Measurements from ENCODE around the gene OTOG.

Gene OTOG

GRCh38 chr11:17533778-17534415 is 13.2 kb upstream of the OTOG start:
- no peak for DNase-seq (ENCODE audit: low read depth, low spot score)
- H3K27ac ChIP-seq, result no peak overlapping the region

DNA sequence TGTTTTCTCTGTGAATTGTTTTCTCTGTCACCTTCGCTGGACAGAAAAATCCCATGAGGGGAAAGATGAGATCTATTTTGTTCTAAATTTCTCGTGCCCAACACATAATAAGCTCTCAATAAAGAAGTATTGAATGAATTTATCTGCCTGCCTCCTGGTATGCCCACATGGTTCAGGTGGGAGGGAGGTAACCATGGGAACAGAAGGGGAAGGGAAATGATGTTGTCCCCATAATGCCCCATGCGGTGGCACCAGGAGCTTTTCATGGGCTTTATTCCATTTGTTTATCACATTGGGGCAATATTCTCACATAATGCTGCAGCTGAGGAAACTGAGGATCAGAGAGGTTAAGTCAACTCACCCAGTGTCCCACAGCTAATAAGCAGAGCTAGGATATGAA is 11.6 kb upstream of the OTOG start:
- DNase-seq (ENCODE audit: low read depth, low spot score), result no peak
- no peak overlapping the region for H3K27ac ChIP-seq

DNA sequence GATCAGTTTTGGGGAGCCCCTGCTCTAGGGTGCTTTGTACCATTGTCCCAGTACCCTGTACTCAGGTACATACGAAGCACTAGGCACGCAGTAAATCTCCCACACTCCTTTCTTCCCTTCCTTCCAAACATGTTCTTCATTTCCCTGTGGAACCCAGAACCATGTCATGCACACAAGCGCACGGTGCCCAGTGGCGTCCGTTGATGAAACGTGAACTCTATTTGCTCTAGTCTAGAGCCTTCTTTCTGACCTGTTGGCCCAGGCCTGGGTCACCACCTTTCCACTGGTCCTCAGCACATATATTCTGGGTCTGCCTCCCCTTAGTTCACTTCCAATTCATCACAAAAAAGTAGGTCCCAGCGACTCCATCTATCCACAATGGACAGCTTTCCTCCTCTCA is 9.8 kb upstream of the OTOG start:
- DNase-seq (ENCODE audit: low read depth, low spot score), result no peak
- H3K27ac ChIP-seq, result no peak overlapping the region

GRCh38 chr11:17538054-17538453 is 9.0 kb upstream of the OTOG start:
- no peak for DNase-seq (ENCODE audit: low read depth, low spot score)
- no peak overlapping the region for H3K27ac ChIP-seq

- no peak overlapping the region for H3K27ac ChIP-seq
- no peak for DNase-seq (ENCODE audit: low read depth, low spot score)
Measured at GRCh38 chr11:17538731-17539130, 8.3 kb upstream of the OTOG start.

DNA sequence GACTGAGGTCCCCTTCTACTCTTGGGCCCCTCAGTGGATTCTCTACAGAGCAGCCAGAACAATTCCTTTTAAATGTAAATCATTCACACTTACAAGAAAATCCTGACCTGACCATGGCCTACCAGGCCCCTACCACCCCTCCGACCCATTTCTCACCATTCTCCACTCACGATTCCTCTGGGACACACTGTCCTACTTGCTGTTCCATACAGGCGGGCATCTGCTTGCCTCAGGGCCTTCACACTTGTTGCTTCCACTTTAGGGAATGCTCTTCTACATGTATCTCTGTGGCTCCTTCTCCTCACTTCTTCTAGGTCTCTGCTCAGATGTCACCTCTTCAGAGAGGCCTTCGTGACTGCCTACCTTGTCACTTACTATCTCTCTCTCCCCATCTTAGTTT is 6.3 kb upstream of the OTOG start:
- DNase-seq (ENCODE audit: low read depth, low spot score), result no peak
- no peak overlapping the region for H3K27ac ChIP-seq

DNA sequence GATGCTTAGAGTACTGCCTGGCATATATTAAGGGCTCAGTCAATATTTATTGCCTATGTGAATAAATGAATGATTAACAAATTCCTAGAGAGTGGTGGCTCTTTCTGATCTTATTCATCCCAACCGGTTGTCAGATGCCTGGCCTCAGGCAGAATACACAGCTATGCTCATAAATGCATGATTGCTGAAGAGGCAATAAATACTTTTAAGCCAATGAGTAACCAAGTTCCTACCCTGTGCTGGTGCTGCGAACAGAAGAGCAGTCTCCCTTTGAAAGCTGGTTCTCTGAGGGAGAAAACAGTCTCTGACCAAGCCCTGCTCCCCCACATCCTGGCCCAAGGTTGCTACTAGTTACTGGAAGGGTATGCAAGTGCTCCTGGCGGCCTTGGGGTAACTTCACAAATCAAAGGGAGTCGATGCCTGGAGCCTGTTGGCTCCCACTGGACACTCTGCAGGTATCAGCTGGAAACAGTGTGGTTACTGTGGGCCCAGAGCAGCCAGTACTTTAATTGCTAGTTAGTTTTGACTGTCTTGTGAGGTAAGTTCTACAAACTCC is 5.7 kb upstream of the OTOG start:
- H3K27ac ChIP-seq, result no peak overlapping the region
- peak; percentile 10 for DNase-seq (ENCODE audit: low read depth, low spot score)

- no peak overlapping the region for H3K27ac ChIP-seq
- DNase-seq (ENCODE audit: low read depth, low spot score), result no peak
Measured at GRCh38 chr11:17542249-17542648, 4.8 kb upstream of the OTOG start.

DNA sequence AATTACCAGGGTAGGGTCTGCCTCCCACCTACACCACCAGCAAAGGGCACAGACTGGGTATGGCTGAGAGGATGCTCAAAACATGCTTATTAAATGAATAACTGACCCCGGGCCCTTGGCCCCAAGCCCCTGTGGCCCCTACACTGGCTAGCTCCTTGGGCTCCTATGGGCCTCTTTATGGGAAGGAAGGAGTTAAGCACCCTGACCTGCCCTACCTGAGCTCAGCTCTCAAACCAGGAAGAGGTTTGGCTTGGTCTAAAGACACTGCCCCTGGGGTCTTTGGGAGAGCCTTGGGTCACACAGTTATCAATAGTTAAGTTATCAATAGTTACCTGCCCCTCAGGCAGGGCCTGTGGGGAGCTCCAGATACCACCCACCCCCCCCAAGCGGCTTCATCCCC is 4.0 kb upstream of the OTOG start:
- no peak for DNase-seq (ENCODE audit: low read depth, low spot score)
- H3K27ac ChIP-seq, result no peak overlapping the region

DNA sequence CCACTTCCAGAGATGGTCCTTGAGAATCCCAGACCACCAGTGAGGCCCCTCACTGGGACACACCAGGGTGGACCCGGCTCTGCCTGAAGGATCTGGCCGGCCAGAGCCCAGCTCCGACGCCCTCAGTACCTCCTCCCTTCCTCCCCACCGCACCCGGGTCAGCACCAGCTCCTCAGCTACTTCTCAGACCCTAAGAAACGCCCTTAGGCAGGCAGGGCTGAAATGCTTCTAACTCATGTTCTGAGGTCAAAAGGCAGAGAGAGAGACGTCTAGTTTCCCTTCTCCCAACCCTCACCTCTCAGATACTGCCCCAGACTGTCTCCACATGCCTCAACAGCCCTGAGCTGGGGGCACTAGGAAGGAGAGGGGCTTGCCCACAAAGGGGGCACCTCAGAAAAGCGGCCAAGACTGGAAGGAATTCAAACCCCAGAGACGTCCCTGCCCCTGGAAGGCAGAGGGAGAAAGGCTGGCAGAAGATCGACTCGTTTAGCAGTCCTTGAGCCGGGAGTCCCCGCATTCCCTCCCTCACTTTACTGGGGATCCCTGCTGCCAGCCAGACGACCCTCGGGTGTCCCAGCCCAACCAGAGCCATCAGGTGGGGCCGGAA is 3.4 kb upstream of the OTOG start:
- no peak overlapping the region for H3K27ac ChIP-seq
- no peak for DNase-seq (ENCODE audit: low read depth, low spot score)

DNA sequence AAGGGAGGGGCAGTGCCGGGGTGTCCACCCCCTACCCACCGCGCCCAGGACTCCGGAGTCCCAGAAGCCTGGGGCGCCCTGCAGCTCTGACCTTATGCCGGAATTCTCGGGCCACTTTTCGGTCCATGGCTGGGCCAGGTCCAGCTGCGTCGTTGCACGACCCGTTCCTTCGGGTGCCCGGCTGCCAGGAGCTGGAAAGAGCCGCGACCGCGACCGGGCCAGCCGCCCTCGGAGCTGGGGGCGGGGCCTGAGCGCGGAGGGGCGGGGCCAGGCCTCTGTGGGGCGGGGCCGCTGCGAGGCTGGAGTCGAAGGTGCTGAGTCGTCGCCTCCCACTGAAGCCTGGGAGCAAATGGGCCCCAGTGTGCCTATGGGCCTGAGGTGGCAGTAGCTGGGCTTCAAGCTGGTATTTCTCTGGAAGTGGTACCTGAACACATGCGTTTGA is 2.9 kb upstream of the OTOG start, which contains the start of gene USH1C:
TSS of gene USH1C (minus strand) at position 236 of the 442 bp plus-strand sequence. CDS start at position 127, 109 bp downstream.
- no peak for DNase-seq (ENCODE audit: low read depth, low spot score)
- H3K27ac ChIP-seq, result no peak within 1 kb of the TSS

DNA sequence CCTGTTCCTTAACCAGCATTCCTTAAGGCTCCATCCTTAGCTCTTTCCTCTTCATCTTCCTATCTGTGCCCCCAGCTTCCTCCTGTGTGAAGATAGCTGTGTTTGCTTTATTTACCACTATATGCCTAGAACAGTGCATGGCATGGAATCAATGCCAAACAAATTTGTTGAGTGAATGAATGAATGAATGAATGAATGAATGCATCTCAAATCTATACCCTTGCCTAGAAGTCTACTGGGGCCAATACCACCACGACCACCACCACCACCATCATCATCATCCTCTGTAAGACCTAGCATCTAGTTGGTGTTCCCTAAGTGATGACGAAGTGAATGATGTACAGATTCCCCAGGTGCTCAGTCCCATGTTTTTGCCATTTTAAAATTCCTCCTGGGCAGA is 819 bp upstream of the OTOG start:
- no peak for DNase-seq (ENCODE audit: low read depth, low spot score)
- H3K27ac ChIP-seq, result no peak overlapping the region

DNA sequence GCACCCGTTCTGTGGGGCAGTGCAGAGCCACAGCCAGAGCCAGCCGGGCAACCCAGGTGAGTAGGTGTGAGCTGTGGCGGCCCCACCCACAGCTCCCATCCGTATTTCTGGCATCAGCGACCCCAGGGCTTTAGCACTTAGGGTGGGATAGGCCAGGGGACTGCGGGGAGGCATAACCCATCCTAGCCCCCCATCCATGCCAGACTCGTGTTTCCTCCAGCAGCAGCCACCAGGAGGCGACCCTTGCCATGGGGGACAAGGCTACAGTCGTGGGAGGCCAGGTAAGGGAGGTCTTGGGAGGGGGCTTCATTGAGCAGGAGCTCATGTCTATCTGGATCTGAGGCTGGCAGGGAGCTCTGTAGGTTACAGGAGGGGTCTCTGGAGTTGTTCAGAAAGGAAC is 873 bp downstream of the OTOG start:
- no peak overlapping the region for H3K27ac ChIP-seq
- DNase-seq (ENCODE audit: low read depth, low spot score), result no peak

DNA sequence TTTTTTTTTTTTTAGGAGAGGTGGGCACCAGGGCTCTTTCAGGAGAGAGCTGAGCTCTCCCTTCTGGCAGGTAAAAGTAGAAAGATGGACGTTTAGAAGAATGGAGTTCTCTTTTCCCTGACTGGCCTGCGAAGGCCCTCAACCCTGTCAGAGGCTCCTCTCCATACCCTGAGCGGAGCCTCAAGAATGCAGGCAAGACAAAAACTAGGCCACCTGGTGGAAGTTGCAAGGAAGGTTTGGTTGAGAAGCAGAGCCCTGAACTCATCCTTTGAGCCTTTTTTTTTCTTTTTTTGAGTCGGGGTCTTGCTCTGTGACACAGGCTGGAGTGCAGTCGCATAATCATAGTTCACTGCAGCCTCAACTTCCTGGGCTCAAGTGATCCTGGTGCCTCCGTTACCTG is 1.4 kb downstream of the OTOG start:
- H3K27ac ChIP-seq, result no peak overlapping the region
- no peak for DNase-seq (ENCODE audit: low read depth, low spot score)

DNA sequence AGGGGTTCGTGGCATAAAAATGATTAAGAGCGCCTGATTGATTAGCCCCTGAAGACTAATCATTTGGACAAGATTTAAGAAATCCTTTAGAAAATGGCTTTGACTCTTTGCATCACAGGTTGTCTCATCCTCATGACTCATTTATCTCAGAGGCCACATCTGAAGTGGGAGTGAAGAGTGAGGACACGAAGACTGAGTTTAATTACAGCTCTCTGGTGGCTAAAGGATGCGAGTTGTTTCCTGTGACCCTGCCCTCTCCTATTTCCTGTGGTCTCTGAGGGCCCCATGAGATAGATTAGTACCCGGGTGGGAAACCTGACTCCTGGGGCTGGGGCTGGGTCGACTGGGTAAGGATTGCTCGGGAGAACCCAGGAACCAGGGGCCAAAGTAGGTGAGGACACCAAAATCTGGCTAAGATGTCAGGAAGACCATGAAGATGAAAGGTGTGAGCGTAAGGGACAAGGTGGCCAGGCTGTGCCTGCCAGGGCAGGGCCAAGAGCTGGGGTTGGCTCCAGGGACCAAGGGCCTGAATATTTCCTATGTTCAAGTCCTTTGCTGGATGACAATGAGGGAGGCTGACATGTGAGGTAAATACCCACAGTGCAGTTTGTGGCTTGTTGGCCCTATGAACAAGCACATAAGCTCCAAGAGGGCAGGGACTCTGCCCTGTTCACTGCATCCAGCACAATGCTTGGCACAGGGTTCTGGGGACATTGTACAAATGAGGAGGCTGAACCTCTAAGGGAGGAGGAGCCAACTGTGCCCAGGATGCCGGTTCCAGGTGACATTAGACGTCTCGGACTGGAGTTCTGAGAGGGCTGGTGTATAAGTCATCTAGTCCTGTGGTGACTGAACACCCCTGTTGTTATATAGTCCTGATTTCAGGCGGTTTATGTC is 3.6 kb downstream of the OTOG start:
- no peak for DNase-seq (ENCODE audit: low read depth, low spot score)
- no peak overlapping the region for H3K27ac ChIP-seq

DNA sequence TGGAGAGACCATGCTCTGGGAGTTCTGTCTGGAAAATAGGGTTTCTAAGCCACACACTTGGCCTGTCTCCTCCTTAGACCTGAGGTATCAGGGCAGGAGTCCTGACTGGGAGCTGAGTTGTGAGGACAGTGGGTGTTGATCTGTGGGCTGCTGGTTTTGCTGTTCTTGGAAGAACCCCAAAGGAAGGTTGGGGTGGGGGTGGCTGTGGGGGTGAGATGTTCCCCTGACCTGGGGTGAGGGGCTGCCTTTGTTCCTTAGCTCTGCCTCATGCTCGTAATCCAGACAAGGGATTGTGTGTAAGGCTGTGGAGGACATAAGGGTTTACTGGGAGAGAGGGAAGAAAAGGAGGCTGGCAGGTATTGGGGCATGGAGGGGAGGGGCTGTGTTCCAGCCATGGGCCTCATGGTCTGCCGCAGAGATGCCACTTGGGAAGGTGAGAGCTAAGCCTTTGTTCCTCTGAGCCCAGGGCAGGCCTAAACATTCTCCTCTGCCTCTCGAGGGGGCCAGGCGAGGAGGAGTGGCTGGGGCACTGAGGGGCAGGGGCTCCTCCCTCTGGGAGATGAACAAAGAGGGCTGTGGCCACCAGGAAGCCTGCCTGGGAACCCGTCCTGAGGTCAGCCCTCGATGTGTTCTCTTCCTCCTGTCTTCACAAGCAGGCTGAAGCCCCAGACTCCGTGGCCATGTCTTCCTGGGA is 4.4 kb downstream of the OTOG start:
- H3K27ac ChIP-seq, result no peak overlapping the region
- no peak for DNase-seq (ENCODE audit: low read depth, low spot score)

- DNase-seq (ENCODE audit: low read depth, low spot score), result no peak
- no peak overlapping the region for H3K27ac ChIP-seq
Measured at GRCh38 chr11:17552041-17552355, 4.9 kb downstream of the OTOG start.

DNA sequence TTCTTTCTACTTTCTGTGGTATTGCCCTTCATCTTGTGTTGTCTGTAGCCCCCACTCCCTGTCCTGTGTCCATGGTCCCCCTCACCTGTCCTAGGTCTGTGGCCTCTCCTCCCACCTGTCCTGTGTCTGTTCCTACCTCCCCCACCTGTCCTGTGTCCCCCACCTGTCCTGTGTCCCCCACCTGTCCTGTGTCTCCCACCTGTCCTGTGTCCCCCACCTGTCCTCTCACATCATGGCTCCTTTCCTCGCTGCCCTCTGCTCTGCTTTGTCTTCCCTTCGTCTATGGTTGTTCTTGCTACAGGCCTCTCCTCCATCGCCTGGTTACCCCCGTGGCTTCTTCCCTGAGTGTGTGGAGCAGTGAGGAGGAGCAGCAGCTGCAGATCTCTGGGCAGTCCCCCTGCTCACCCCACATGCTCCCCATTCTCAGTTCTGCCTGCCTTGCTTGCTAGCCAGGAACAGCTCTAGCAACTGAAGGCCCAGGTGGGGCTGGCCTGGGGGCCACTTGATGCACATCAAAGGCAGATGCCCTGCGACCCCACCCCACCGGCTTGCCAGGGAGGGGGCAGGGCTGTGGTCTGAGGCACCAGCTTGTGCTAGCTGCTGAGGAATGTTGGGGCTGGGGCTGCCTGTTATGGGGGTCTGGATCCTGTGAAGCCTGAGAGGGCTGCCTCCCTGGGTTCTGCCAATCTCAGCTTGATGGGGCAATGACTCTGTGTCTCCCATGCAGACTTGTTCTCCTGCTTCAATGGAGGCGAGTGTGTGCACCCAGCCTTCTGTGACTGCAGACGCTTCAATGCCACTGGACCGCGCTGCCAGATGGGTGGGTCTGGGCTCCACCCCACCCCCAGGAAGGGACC is 5.6 kb downstream of the OTOG start:
- no peak overlapping the region for H3K27ac ChIP-seq
- no peak for DNase-seq (ENCODE audit: low read depth, low spot score)

GRCh38 chr11:17553249-17553546 is 6.1 kb downstream of the OTOG start:
- no peak for DNase-seq (ENCODE audit: low read depth, low spot score)
- H3K27ac ChIP-seq, result no peak overlapping the region

DNA sequence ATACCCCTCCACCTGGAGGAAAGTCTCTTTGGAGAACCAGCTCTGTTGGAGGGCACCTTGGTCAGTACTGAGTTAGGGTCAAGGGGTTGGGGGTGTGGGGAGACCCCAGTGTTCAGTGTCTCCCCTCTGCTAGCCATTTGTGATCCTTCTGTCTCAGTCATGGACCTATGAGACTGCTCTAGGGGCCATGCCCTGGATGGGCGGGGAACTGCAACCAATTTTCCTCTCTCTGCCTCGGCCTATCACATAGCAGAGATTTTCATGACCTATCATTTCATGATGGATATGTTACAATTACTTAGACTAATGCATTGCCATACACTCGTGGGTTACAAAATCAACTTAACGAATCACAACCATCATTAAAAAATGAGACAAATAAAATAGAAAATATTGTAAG is 7.4 kb downstream of the OTOG start:
- H3K27ac ChIP-seq, result no peak overlapping the region
- no peak for DNase-seq (ENCODE audit: low read depth, low spot score)

Measured in epithelial cell of prostate (primary cell).